Fibroblast of pulmonary artery (primary cell): ENCODE measurements around the gene SGSM1.
A peak's percentile ranks its signal among the peaks of the same experiment; 100 is the strongest.

Source experiments
- DNase-seq: peaks from one replicate; pipeline ENCODE4 v3.0.0-alpha.2; 2010; ENCODE audit warnings: low read depth
- H3K4me3 ChIP-seq: replicated peaks from 2 replicates; pipeline ENCODE4 v1.5.1; 2011; ENCODE audit warnings: low read depth, mild to moderate bottlenecking, control low read depth, low read length, moderate library complexity
- CTCF ChIP-seq: IDR thresholded peaks from 2 replicates; pipeline ENCODE4 v1.5.1; 2011; ENCODE audit warnings: mild to moderate bottlenecking, control low read depth, low read length, inconsistent platforms; ENCODE audit errors: missing control alignments

Gene SGSM1

GRCh38 chr22:24763872-24764485 lies 42.0 kb upstream of the SGSM1 start:
- no peak for TF ChIP-seq CTCF
- no peak overlapping the region for H3K4me3 ChIP-seq
- DNase-seq = no peak

- H3K4me3 ChIP-seq = no peak overlapping the region
- DNase-seq = no peak
- no peak for TF ChIP-seq CTCF
These were observed 40.8 kb upstream of the SGSM1 start for GRCh38 chr22:24765166-24765565.

- peak; percentile 78 for DNase-seq
- H3K4me3 ChIP-seq = no peak overlapping the region
- TF ChIP-seq CTCF = peak; percentile 89
These were observed 37.3 kb upstream of the SGSM1 start for GRCh38 chr22:24768537-24769374.

- peak; percentile 89 for TF ChIP-seq CTCF
- H3K4me3 ChIP-seq = no peak overlapping the region
- DNase-seq = peak; percentile 79
These were observed 33.4 kb upstream of the SGSM1 start for GRCh38 chr22:24772493-24773220.

- DNase-seq = peak; percentile 9
These were observed 30.1 kb upstream of the SGSM1 start for GRCh38 chr22:24775769-24776492.

More at GRCh38 chr22:24775769-24776492, 30.1 kb upstream of the SGSM1 start:
- TF ChIP-seq CTCF = no peak
- H3K4me3 ChIP-seq = no peak overlapping the region
